H1 (cell line): ENCODE measurements around the gene SPACA7. TPM values are rescaled to one million over a fixed set of nuclear protein-coding genes. Genes with fewer than 3 reads are reported as not detected.

Source experiments
- CTCF ChIA-PET: fragments of 300-600 bp; sonication (Branson Sonifier 250); formaldehyde crosslinking; loops from one replicate; lab custom pipeline; 2021; ENCODE audit not compliant: partially characterized antibody; lab: Charles Lee
- POLR2A ChIA-PET: fragments of 300-600 bp; sonication (Branson Sonifier 250); formaldehyde crosslinking; loops from one replicate; lab custom pipeline; 2021; ENCODE audit warnings: inconsistent platforms; ENCODE audit not compliant: partially characterized antibody; lab: Charles Lee
- DNase-seq, 2 experiments: peaks; one replicate each; pipeline versions ENCODE4 v3.0.0 to v3.0.0-alpha.2; 2010 to 2022; ENCODE audit warnings: low spot score in 2 of 2, low read depth in 1 of 2, mixed read lengths in 1 of 2
- FAIRE-seq: peaks from 2 replicates; lab custom pipeline; 2011; peaks lifted over from hg19 to GRCh38; lab: Jason Lieb, UNC
- H2AFZ ChIP-seq: 2 replicates; pipeline ENCODE4 v1.8.1; 2012; ENCODE audit warnings: low read length, inconsistent platforms
- H2AK5ac ChIP-seq: 2 replicates; pipeline ENCODE4 v1.6.1; 2013; ENCODE audit warnings: low read depth, low read length
- H2BK120ac ChIP-seq: replicated peaks from 2 replicates; pipeline ENCODE3; 2013; ENCODE audit warnings: low read depth, low read length, inconsistent platforms
- H2BK12ac ChIP-seq: 2 replicates; pipeline ENCODE4 v1.6.1; 2013; ENCODE audit warnings: low read depth, low read length
- H2BK15ac ChIP-seq: 2 replicates; pipeline ENCODE4 v1.6.1; 2013; ENCODE audit warnings: low read length
- H2BK20ac ChIP-seq: 2 replicates; pipeline ENCODE4 v1.6.1; 2013; ENCODE audit warnings: low read length
- H2BK5ac ChIP-seq: 2 replicates; pipeline ENCODE4 v1.6.1; 2013; ENCODE audit warnings: low read depth, low read length
- H3K14ac ChIP-seq: 2 replicates; pipeline ENCODE4 v1.6.1; 2013; ENCODE audit warnings: inconsistent platforms; ENCODE audit not compliant: insufficient read length
- H3K18ac ChIP-seq: 2 replicates; pipeline ENCODE4 v1.6.1; 2013; ENCODE audit warnings: low read length; ENCODE audit errors: extremely low read depth
- H3K23ac ChIP-seq: 2 replicates; pipeline ENCODE4 v1.6.1; 2013; ENCODE audit warnings: inconsistent platforms; ENCODE audit not compliant: insufficient read length
- H3K23me2 ChIP-seq: 2 replicates; pipeline ENCODE4 v1.6.1; 2013; ENCODE audit warnings: low read depth, low read length
- H3K27ac ChIP-seq: 2 replicates; pipeline ENCODE4 v1.6.1; 2011; ENCODE audit warnings: low read depth, low read length, inconsistent platforms
- H3K27me3 ChIP-seq, 4 experiments: replicated peaks in 1 of 4; 1 replicate in 1 of 4; 2 replicates in 3 of 4; pipeline versions ENCODE4 v1.6.1 to v1.8.1; 2011 to 2013; ENCODE audit warnings: low read length in 3 of 4, mild to moderate bottlenecking in 3 of 4, inconsistent platforms in 2 of 4, mixed read lengths in 2 of 4, moderate library complexity in 1 of 4; ENCODE audit not compliant: control insufficient read depth in 3 of 4, insufficient read depth in 3 of 4; ENCODE audit errors: extremely low read depth in 1 of 4
- H3K36me3 ChIP-seq, 4 experiments: 2 replicates each; pipeline versions ENCODE4 v1.6.1 to v1.8.1; 2011 to 2013; ENCODE audit warnings: mild to moderate bottlenecking in 4 of 4, low read length in 3 of 4, moderate library complexity in 2 of 4, control low read depth in 1 of 4, inconsistent platforms in 1 of 4; ENCODE audit not compliant: insufficient read depth in 4 of 4, control insufficient read depth in 2 of 4
- H3K4ac ChIP-seq: replicated peaks from 2 replicates; pipeline ENCODE3; 2013; ENCODE audit warnings: low read length, low read depth, mixed read lengths, inconsistent platforms; ENCODE audit not compliant: insufficient read length
- H3K4me1 ChIP-seq, 4 experiments: replicated peaks in 1 of 4; 1 replicate in 1 of 4; 2 replicates in 3 of 4; pipeline versions ENCODE4 v1.6.1 to v1.8.1; 2011 to 2013; ENCODE audit warnings: low read length in 3 of 4, inconsistent platforms in 2 of 4, mixed read lengths in 1 of 4; ENCODE audit not compliant: insufficient read depth in 4 of 4, control insufficient read depth in 3 of 4
- H3K4me2 ChIP-seq, 2 experiments: 2 replicates each; pipeline versions ENCODE4 v1.6.1 to v1.8.1; 2011 to 2013; ENCODE audit warnings: low read depth in 2 of 2, low read length in 2 of 2, control low read depth in 1 of 2, inconsistent platforms in 1 of 2, mild to moderate bottlenecking in 1 of 2; ENCODE audit not compliant: insufficient read depth in 1 of 2
- H3K4me3 ChIP-seq, 4 experiments: fragments of 200-600, 300-600 bp in 1 of 4; sonication (generic), shearing (Covaris generic), sonication (Bioruptor Twin) in 1 of 4; 2 replicates each; pipeline versions ENCODE4 v1.5.1 to v1.8.1; 2011 to 2016; ENCODE audit warnings: low read length in 4 of 4, low read depth in 3 of 4, control low read depth in 2 of 4, inconsistent platforms in 2 of 4, mild to moderate bottlenecking in 2 of 4, mixed read lengths in 1 of 4, moderate library complexity in 1 of 4; ENCODE audit not compliant: insufficient read depth in 2 of 4; ENCODE audit errors: extremely low read depth in 1 of 4
- H3K56ac ChIP-seq: replicated peaks from 2 replicates; pipeline ENCODE3; 2013; ENCODE audit warnings: low read depth, mild to moderate bottlenecking, mixed read lengths, low read length, inconsistent platforms; ENCODE audit not compliant: insufficient read length
- H3K79me1 ChIP-seq: 2 replicates; pipeline ENCODE4 v1.6.1; 2013; ENCODE audit warnings: low read depth, low read length, control low read depth
- H3K79me2 ChIP-seq, 2 experiments: 2 replicates each; pipeline versions ENCODE4 v1.6.1 to v1.8.1; 2012 to 2013; ENCODE audit warnings: low read length in 2 of 2, mild to moderate bottlenecking in 2 of 2, inconsistent platforms in 1 of 2; ENCODE audit not compliant: insufficient read depth in 2 of 2, control insufficient read depth in 1 of 2
- H3K9ac ChIP-seq, 4 experiments: replicated peaks in 1 of 4; 1 replicate in 1 of 4; 2 replicates in 3 of 4; pipeline versions ENCODE4 v1.6.1 to v1.8.1; 2011 to 2013; ENCODE audit warnings: low read depth in 3 of 4, low read length in 3 of 4, control low read depth in 2 of 4, mild to moderate bottlenecking in 2 of 4, moderate library complexity in 2 of 4, inconsistent platforms in 1 of 4; ENCODE audit errors: extremely low read depth in 1 of 4
- H3K9me3 ChIP-seq, 2 experiments: 2 replicates each; pipeline versions ENCODE4 v1.6.1 to v1.8.1; 2012 to 2013; ENCODE audit warnings: mild to moderate bottlenecking in 2 of 2, moderate library complexity in 2 of 2, control low read depth in 1 of 2, inconsistent platforms in 1 of 2, low read depth in 1 of 2, low read length in 1 of 2, mixed read lengths in 1 of 2; ENCODE audit not compliant: insufficient read depth in 2 of 2
- H4K20me1 ChIP-seq, 2 experiments: replicated peaks in 1 of 2; 2 replicates each; pipeline versions ENCODE3 to v1.8.1; 2011 to 2013; ENCODE audit warnings: inconsistent platforms in 2 of 2, low read length in 2 of 2, mild to moderate bottlenecking in 1 of 2; ENCODE audit not compliant: insufficient read depth in 2 of 2, control insufficient read depth in 1 of 2
- H4K5ac ChIP-seq: 2 replicates; pipeline ENCODE4 v1.6.1; 2013; ENCODE audit warnings: low read length, low read depth, mixed read lengths, inconsistent platforms; ENCODE audit not compliant: insufficient read length
- H4K8ac ChIP-seq: 2 replicates; pipeline ENCODE4 v1.8.0; 2013; ENCODE audit warnings: mild to moderate bottlenecking, moderate library complexity, low read length, inconsistent platforms; ENCODE audit not compliant: insufficient read depth; ENCODE audit errors: extremely low read depth
- H4K91ac ChIP-seq: replicated peaks from 2 replicates; pipeline ENCODE3; 2013; ENCODE audit warnings: low read length, mixed read lengths, inconsistent platforms; ENCODE audit not compliant: insufficient read length
- BRCA1 ChIP-seq: IDR thresholded peaks from 2 replicates; pipeline ENCODE4 v1.6.1; 2012; ENCODE audit warnings: low read depth, low read length, improper control_type of control experiment
- CHD2 ChIP-seq: IDR thresholded peaks from 2 replicates; pipeline ENCODE4 v1.6.1; 2012; ENCODE audit warnings: low read length, improper control_type of control experiment
- EP300 ChIP-seq, 2 experiments: IDR thresholded peaks; 1 replicate in 1 of 2; 2 replicates in 1 of 2; pipeline ENCODE4 v1.6.1; 2011 to 2012; ENCODE audit warnings: low read depth in 2 of 2, low read length in 2 of 2, mild to moderate bottlenecking in 2 of 2, borderline replicate concordance in 1 of 2, inconsistent platforms in 1 of 2, moderate library complexity in 1 of 2
- GABPA ChIP-seq: IDR thresholded peaks from 2 replicates; pipeline ENCODE4 v1.6.1; 2011; ENCODE audit warnings: mild to moderate bottlenecking, low read length, moderate library complexity, borderline replicate concordance; ENCODE audit not compliant: insufficient read depth
- HDAC2 ChIP-seq, 2 experiments: fragments of 300-600 bp in 1 of 2; sonication (generic) in 1 of 2; IDR thresholded peaks; 2 replicates each; pipeline ENCODE4 v1.6.1; 2011 to 2012; ENCODE audit warnings: low read depth in 2 of 2, low read length in 2 of 2, mild to moderate bottlenecking in 2 of 2, moderate library complexity in 2 of 2, borderline replicate concordance in 1 of 2, inconsistent platforms in 1 of 2
- KDM1A ChIP-seq: fragments of 200-600, 300-600 bp; sonication (generic); IDR thresholded peaks from 2 replicates; pipeline ENCODE4 v1.7.1; 2016; ENCODE audit warnings: mild to moderate bottlenecking, low read length, borderline replicate concordance
- KDM5A ChIP-seq: fragments of 200-600 bp; IDR thresholded peaks from 2 replicates; pipeline ENCODE4 v1.7.1; 2012; ENCODE audit warnings: mild to moderate bottlenecking, low read length, inconsistent platforms, mixed read lengths
- MAFK ChIP-seq: IDR thresholded peaks from 2 replicates; pipeline ENCODE4 v1.6.1; 2012; ENCODE audit warnings: low read depth, mild to moderate bottlenecking, improper control_type of control experiment, low read length
- NANOG ChIP-seq: IDR thresholded peaks from 2 replicates; pipeline ENCODE4 v1.6.1; 2011; ENCODE audit warnings: low read length, low read depth, mild to moderate bottlenecking, inconsistent platforms; ENCODE audit not compliant: insufficient read depth, poor library complexity, severe bottlenecking
- POU5F1 ChIP-seq: IDR thresholded peaks from 2 replicates; pipeline ENCODE4 v1.6.1; 2011; ENCODE audit warnings: low read depth, mild to moderate bottlenecking, low read length, moderate library complexity
- RBBP5 ChIP-seq: IDR thresholded peaks from 2 replicates; pipeline ENCODE4 v1.7.1; 2012; ENCODE audit warnings: low read depth, mild to moderate bottlenecking, inconsistent platforms, low read length, moderate library complexity, borderline replicate concordance
- SIRT6 ChIP-seq: IDR thresholded peaks from one replicate; pipeline ENCODE4 v1.7.1; 2012; ENCODE audit warnings: low read length, inconsistent platforms
- SIX5 ChIP-seq: IDR thresholded peaks from 2 replicates; pipeline ENCODE4 v1.6.1; 2011; ENCODE audit warnings: mild to moderate bottlenecking, low read depth, low read length
- TAF1 ChIP-seq: IDR thresholded peaks from 2 replicates; pipeline ENCODE4 v1.6.1; 2011; ENCODE audit warnings: mild to moderate bottlenecking, low read depth, low read length
- WGBS, 2 experiments: shearing (Covaris generic) in 1 of 2; methylation state at CpG; one replicate each; pipeline versions ENCODE4 v1.1.6 to v1.1.7; 2013 to 2015; ENCODE audit warnings: low lambda C conversion rate in 2 of 2, mixed read lengths in 2 of 2, inconsistent platforms in 1 of 2, low coverage in 1 of 2, missing lambda C conversion rate in 1 of 2; ENCODE audit not compliant: insufficient replicate concordance in 2 of 2, insufficient coverage in 1 of 2, insufficient read length in 1 of 2; ENCODE audit errors: extremely low coverage in 1 of 2, missing lambda C conversion rate in 1 of 2; 5-methylcytosine and 5-hydroxymethylcytosine counted together
- polyA plus RNA-seq, 7 experiments: library from polyadenylated mRNA; depleted of rRNA in 3 of 7; stranded (reverse) in 5 of 7; unstranded in 2 of 7; fragments of >200 nt in 5 of 7; fragments of 200-250 nt in 2 of 7; gene quantifications; 1 replicate in 5 of 7; 2 replicates in 1 of 7; 4 replicates in 1 of 7; pipeline versions ENCODE4 v1.2.1 to v1.2.3, GENCODE V29; 2011 to 2013; ENCODE audit warnings: missing spikeins in 2 of 7, mixed read lengths in 2 of 7
- total RNA-seq: library from RNA; stranded (reverse); fragmentation: NEBNext Ultra II Directional; extraction: Animal tissue kit (Norgen Biotek cat#: 25700); gene quantifications from 2 replicates; pipeline ENCODE4 v1.2.1, GENCODE V29; 2021

The SPACA7 gene
- total and polyA plus RNA-seq, 2 of the 8 experiments (the other 6 are each of a cell fraction or from before 2014, with no cell fraction given), result not detected

- Histone ChIP-seq H3K4me2 (no peak overlapping the region), H3K36me3 (no peaks in the 10 kb centered on the region), H3K9ac (no peak overlapping the region), H4K5ac (no peak overlapping the region), H2BK5ac (no peak overlapping the region), H4K8ac (no peak overlapping the region), H2BK15ac (no peak overlapping the region), H3K9me3 (peaks cover 0 to 3% of the 10 kb centered on the region in 2 experiments; a peak in 1 of 4 replicates), H3K27me3 (no peaks in the 10 kb centered on the region), H3K79me1 (no peaks in the 10 kb centered on the region), H3K23me2 (no peaks in the 10 kb centered on the region), H3K14ac (no peak overlapping the region), H3K23ac (no peak overlapping the region), H3K4me1 (no peaks in the 10 kb centered on the region; a peak in 1 of 7 replicates), H2AK5ac (no peak overlapping the region), H3K56ac (no peak overlapping the region), H3K79me2 (no peaks in the 10 kb centered on the region), H4K91ac (no peak overlapping the region), H3K4me3 (no peak overlapping the region), H4K20me1 (no peaks in the 10 kb centered on the region), H3K4ac (no peak overlapping the region), H2AFZ (no peak overlapping the region), H3K18ac (no peak overlapping the region), H2BK12ac (no peak overlapping the region), H2BK120ac (no peak overlapping the region), H3K27ac (no peak overlapping the region), H2BK20ac (no peak overlapping the region)
- POLR2A ChIA-PET, result no interaction called here
- FAIRE-seq, result no peak
- 90% methylated on average over 5 of the region's 5 CpGs; no CpG with 5 or more reads in 1 of the 2 experiments for WGBS, 2 experiments
- no peak for DNase-seq
- CTCF ChIA-PET, result interaction anchor here (2.6 kb wide), 1 partner anchor 12 kb away, joined by 7 read pairs; no protein-coding TSS in a partner anchor
- TF ChIP-seq SIX5 (no peak), KDM5A (no peak), SIRT6 (no peak), RBBP5 (no peak), CHD2 (no peak), KDM1A (no peak), BRCA1 (no peak), POU5F1 (no peak), TAF1 (no peak), GABPA (no peak), EP300 (IDR thresholded peaks at IDR 0.05; ENCODE audit: borderline replicate concordance in 1 of 2, low read depth in 2 of 2, low read length in 2 of 2) (no peak), HDAC2 (IDR thresholded peaks at IDR 0.05; ENCODE audit: borderline replicate concordance in 1 of 2, low read depth in 2 of 2, low read length in 2 of 2) (no peak), NANOG (no peak), MAFK (no peak)
Observed at GRCh38 chr13:112462408-112462807, 86.3 kb downstream of the SPACA7 start.
